ENCODE measurements around the gene DNM3. TPM values are rescaled to one million over a fixed set of nuclear protein-coding genes. Genes with fewer than 3 reads are reported as not detected.

DNM3 gene
- total and polyA plus RNA-seq, 2 experiments from 2014 or later = 0.11 to 1.4 TPM

GRCh38 chr1:171949316-171949715, 108.0 kb downstream of the DNM3 start:
- H3K36me3 ChIP-seq (ENCODE audit: low read depth) = no peaks in the 10 kb centered on the region
- H3K9ac ChIP-seq = no peak overlapping the region
- 92 to 94% methylated on average over 2 of the region's 2 CpGs for WGBS, 2 experiments (ENCODE audit: low coverage in 1 of 2, low lambda C conversion rate in 2 of 2, missing lambda C conversion rate in 2 of 2)
- H3K9me3 ChIP-seq (ENCODE audit: low read depth) = no peaks in the 10 kb centered on the region
- H2AFZ ChIP-seq = no peak overlapping the region
- no peaks in the 10 kb centered on the region for H4K20me1 ChIP-seq (ENCODE audit: insufficient read depth)
- TF ChIP-seq EZH2phosphoT487 (IDR thresholded peaks at IDR 0.05; ENCODE audit: insufficient read depth, low read depth) = no peak
- no peak for TF ChIP-seq EZH2 (IDR thresholded peaks at IDR 0.05; ENCODE audit: insufficient read depth, poor library complexity, severe bottlenecking)
- no peaks in the 10 kb centered on the region for H3F3A ChIP-seq (ENCODE audit: insufficient read depth)
- H3K4me1 ChIP-seq (ENCODE audit: insufficient read depth) = 0 out of 2 replicates have a peak, but pooled peaks cover 12% of the 10 kb centered on the region
- no peak for DNase-seq
- no peak overlapping the region for H3K4me3 ChIP-seq
- in situ Hi-C loops (cut with MboI) = no loop called here
- H3K9me2 ChIP-seq (ENCODE audit: insufficient read depth) = no peaks in the 10 kb centered on the region
- H3K27ac ChIP-seq = no peak overlapping the region
- H3K27me3 ChIP-seq (replicated peaks; ENCODE audit: insufficient read depth) = no peaks in the 10 kb centered on the region
- H3K4me2 ChIP-seq (ENCODE audit: unreplicated experiment) = no peak overlapping the region
- H3K79me2 ChIP-seq (ENCODE audit: insufficient read depth) = no peaks in the 10 kb centered on the region

GRCh38 chr1:171953835-171954234, 112.5 kb downstream of the DNM3 start:
- no peaks in the 10 kb centered on the region for H3K79me2 ChIP-seq (ENCODE audit: insufficient read depth)
- no peaks in the 10 kb centered on the region for H3K36me3 ChIP-seq (ENCODE audit: low read depth)
- H2AFZ ChIP-seq = no peak overlapping the region
- no peaks in the 10 kb centered on the region for H4K20me1 ChIP-seq (ENCODE audit: insufficient read depth)
- no peaks in the 10 kb centered on the region for H3F3A ChIP-seq (ENCODE audit: insufficient read depth)
- 0 out of 2 replicates have a peak, but pooled peaks cover 6% of the 10 kb centered on the region for H3K4me1 ChIP-seq (ENCODE audit: insufficient read depth)
- H3K4me3 ChIP-seq = no peak overlapping the region
- no peaks in the 10 kb centered on the region for H3K9me3 ChIP-seq (ENCODE audit: low read depth)
- no peak overlapping the region for H3K27ac ChIP-seq
- H3K4me2 ChIP-seq (ENCODE audit: unreplicated experiment) = no peak overlapping the region
- no peak overlapping the region for H3K9ac ChIP-seq
- no peak for DNase-seq
- no peaks in the 10 kb centered on the region for H3K9me2 ChIP-seq (ENCODE audit: insufficient read depth)
- 67 to 85% methylated on average over 1 of the region's 1 CpG for WGBS, 2 experiments (ENCODE audit: low coverage in 1 of 2, low lambda C conversion rate in 2 of 2, missing lambda C conversion rate in 2 of 2)
- H3K27me3 ChIP-seq (replicated peaks; ENCODE audit: insufficient read depth) = no peaks in the 10 kb centered on the region
- in situ Hi-C loops (cut with MboI) = no loop called here
- TF ChIP-seq EZH2phosphoT487 (IDR thresholded peaks at IDR 0.05; ENCODE audit: insufficient read depth, low read depth) (no peak), EZH2 (IDR thresholded peaks at IDR 0.05; ENCODE audit: insufficient read depth, poor library complexity, severe bottlenecking) (no peak)

DNA sequence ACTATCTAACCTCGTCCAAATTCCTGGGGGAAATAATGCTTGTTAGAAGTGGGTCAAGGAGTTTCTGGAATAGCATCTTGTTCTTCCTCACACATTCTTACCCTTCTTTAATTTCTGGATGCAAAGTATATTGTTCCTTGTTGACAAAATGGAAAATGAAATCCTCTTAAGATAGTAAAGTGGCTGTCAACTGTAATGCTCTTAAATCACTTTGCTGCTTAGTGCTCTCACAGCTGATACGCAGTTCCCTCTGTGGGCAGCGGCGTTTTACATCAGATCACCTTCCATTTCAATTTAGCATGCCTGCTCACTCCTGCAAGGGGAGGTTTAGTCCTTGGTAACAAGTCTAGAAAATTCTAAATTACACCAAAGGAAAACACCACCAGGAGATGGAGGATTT, 113.1 kb downstream of the DNM3 start:
- in situ Hi-C loops (cut with MboI) = no loop called here
- WGBS, 2 experiments (ENCODE audit: low coverage in 1 of 2, low lambda C conversion rate in 2 of 2, missing lambda C conversion rate in 2 of 2) = 56 to 63% methylated on average over 4 of the region's 4 CpGs
- Histone ChIP-seq H3F3A (ENCODE audit: insufficient read depth) (no peaks in the 10 kb centered on the region), H2AFZ (no peak overlapping the region), H4K20me1 (ENCODE audit: insufficient read depth) (no peaks in the 10 kb centered on the region), H3K4me1 (ENCODE audit: insufficient read depth) (0 out of 2 replicates have a peak, but pooled peaks cover under 1% of the 10 kb centered on the region), H3K27ac (no peak overlapping the region), H3K9ac (no peak overlapping the region), H3K36me3 (ENCODE audit: low read depth) (no peaks in the 10 kb centered on the region), H3K9me2 (ENCODE audit: insufficient read depth) (no peaks in the 10 kb centered on the region), H3K4me2 (ENCODE audit: unreplicated experiment) (no peak overlapping the region), H3K79me2 (ENCODE audit: insufficient read depth) (no peaks in the 10 kb centered on the region), H3K4me3 (no peak overlapping the region), H3K27me3 (replicated peaks; ENCODE audit: insufficient read depth) (no peaks in the 10 kb centered on the region), H3K9me3 (ENCODE audit: low read depth) (no peaks in the 10 kb centered on the region)
- TF ChIP-seq EZH2phosphoT487 (IDR thresholded peaks at IDR 0.05; ENCODE audit: insufficient read depth, low read depth) (no peak), EZH2 (IDR thresholded peaks at IDR 0.05; ENCODE audit: insufficient read depth, poor library complexity, severe bottlenecking) (no peak)
- DNase-seq = no peak

- Histone ChIP-seq H3F3A (ENCODE audit: insufficient read depth) (no peaks in the 10 kb centered on the region), H3K36me3 (ENCODE audit: low read depth) (no peaks in the 10 kb centered on the region), H3K9me3 (ENCODE audit: low read depth) (no peaks in the 10 kb centered on the region), H2AFZ (no peak overlapping the region), H3K27ac (no peak overlapping the region), H3K4me1 (ENCODE audit: insufficient read depth) (peaks cover 13% of the 10 kb centered on the region), H3K4me2 (ENCODE audit: unreplicated experiment) (no peak overlapping the region), H3K27me3 (replicated peaks; ENCODE audit: insufficient read depth) (no peaks in the 10 kb centered on the region), H3K79me2 (ENCODE audit: insufficient read depth) (no peaks in the 10 kb centered on the region), H4K20me1 (ENCODE audit: insufficient read depth) (no peaks in the 10 kb centered on the region), H3K9me2 (ENCODE audit: insufficient read depth) (no peaks in the 10 kb centered on the region), H3K9ac (no peak overlapping the region), H3K4me3 (no peak overlapping the region)
- WGBS, 2 experiments (ENCODE audit: low coverage in 1 of 2, low lambda C conversion rate in 2 of 2, missing lambda C conversion rate in 2 of 2) = 93 to 100% methylated on average over 1 of the region's 1 CpG
- in situ Hi-C loops (cut with MboI) = no loop called here
- TF ChIP-seq EZH2phosphoT487 (IDR thresholded peaks at IDR 0.05; ENCODE audit: insufficient read depth, low read depth) = no peak
- TF ChIP-seq EZH2 (IDR thresholded peaks at IDR 0.05; ENCODE audit: insufficient read depth, poor library complexity, severe bottlenecking) = no peak
- no peak for DNase-seq
Observed at GRCh38 chr1:171961861-171962260, 120.6 kb downstream of the DNM3 start.

DNA sequence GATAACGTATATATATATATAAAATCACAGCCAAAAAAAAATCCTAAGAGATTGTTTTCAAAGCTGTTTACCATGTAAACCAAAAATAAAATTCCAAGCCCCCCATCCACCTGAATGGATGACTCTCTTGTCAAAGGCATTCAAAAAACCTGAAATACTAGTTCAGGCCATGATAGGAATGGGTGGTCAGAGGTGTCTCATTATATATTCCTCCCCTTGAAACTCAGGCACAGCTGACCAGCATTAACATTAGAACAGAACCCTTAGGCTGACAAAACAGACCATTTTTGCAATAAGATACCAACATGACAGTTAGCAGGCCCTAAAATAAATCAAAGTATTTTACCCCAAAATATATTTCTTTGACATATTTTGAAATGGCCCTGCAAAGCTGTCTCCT, 122.5 kb downstream of the DNM3 start:
- Histone ChIP-seq H3K4me2 (ENCODE audit: unreplicated experiment) (no peak overlapping the region), H3K36me3 (ENCODE audit: low read depth) (no peaks in the 10 kb centered on the region), H3K9me2 (ENCODE audit: insufficient read depth) (no peaks in the 10 kb centered on the region), H4K20me1 (ENCODE audit: insufficient read depth) (no peaks in the 10 kb centered on the region), H3K4me1 (ENCODE audit: insufficient read depth) (peaks cover 16% of the 10 kb centered on the region), H3K9ac (no peak overlapping the region), H3F3A (ENCODE audit: insufficient read depth) (no peaks in the 10 kb centered on the region), H2AFZ (no peak overlapping the region), H3K27ac (no peak overlapping the region), H3K79me2 (ENCODE audit: insufficient read depth) (no peaks in the 10 kb centered on the region), H3K4me3 (no peak overlapping the region), H3K27me3 (replicated peaks; ENCODE audit: insufficient read depth) (no peaks in the 10 kb centered on the region), H3K9me3 (ENCODE audit: low read depth) (no peaks in the 10 kb centered on the region)
- TF ChIP-seq EZH2phosphoT487 (IDR thresholded peaks at IDR 0.05; ENCODE audit: insufficient read depth, low read depth) (no peak), EZH2 (IDR thresholded peaks at IDR 0.05; ENCODE audit: insufficient read depth, poor library complexity, severe bottlenecking) (no peak)
- 52 to 69% methylated on average over 1 of the region's 1 CpG for WGBS, 2 experiments (ENCODE audit: low coverage in 1 of 2, low lambda C conversion rate in 2 of 2, missing lambda C conversion rate in 2 of 2)
- DNase-seq = no peak
- in situ Hi-C loops (cut with MboI) = no loop called here

Measured in GM23248 (cell line).